Placental epithelial cell (primary cell): ENCODE data around the gene MCOLN3. TPM values are rescaled to one million over a fixed set of nuclear protein-coding genes. Genes with fewer than 3 reads are reported as not detected.

Source experiments
- total RNA-seq: library from RNA; depleted of rRNA; stranded (reverse); fragments of >200 nt; gene quantifications from 2 replicates; pipeline ENCODE4 v1.2.3, GENCODE V29; 2012

MCOLN3 gene, protein sequence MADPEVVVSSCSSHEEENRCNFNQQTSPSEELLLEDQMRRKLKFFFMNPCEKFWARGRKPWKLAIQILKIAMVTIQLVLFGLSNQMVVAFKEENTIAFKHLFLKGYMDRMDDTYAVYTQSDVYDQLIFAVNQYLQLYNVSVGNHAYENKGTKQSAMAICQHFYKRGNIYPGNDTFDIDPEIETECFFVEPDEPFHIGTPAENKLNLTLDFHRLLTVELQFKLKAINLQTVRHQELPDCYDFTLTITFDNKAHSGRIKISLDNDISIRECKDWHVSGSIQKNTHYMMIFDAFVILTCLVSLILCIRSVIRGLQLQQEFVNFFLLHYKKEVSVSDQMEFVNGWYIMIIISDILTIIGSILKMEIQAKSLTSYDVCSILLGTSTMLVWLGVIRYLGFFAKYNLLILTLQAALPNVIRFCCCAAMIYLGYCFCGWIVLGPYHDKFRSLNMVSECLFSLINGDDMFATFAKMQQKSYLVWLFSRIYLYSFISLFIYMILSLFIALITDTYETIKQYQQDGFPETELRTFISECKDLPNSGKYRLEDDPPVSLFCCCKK
- total RNA-seq: 0.39 TPM in 1 of 2 replicates, not detected in the other

DNA sequence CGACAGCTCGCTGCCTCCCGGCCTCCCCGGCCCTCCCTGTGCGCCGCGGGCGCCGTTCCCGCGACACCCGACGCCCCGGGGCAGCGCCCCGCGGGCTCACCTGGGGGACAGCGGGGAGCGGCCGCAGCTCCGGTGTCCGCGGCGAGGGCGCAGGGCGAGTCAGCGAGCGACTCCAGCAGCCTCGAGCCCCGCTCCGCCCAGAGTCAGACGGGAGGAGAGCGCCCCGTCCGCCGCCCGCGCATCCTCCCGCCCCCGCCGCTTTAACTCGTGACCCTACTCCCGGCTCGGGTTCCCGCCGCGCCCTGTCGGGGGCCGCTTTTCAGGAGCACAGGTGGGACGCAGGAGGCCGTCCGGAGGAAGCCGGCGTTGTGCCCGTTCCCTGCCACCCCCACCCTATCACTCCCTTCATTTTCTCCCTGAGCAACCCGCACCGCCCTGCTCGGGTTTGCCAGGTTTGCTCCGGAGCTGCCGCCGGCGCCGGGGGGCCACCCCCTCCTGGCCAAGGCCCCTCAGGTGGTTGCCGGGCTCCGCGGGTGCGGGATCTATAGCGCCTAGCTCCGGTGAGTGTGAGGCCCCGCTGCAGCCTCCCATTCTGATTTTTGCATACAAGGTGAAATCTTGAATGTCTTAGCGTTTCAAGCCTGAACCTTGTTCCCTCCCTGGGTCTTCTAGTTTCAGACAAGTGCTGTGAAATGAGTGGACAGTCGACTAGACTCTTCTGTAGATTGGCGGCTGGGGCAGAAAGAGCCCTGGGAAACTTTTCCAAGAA, at the start of gene MCOLN3:
TSS of gene MCOLN3 (minus strand) at position 205 of the 769 bp plus-strand sequence. CDS start 3,140 bp downstream, outside the sequence.

DNA sequence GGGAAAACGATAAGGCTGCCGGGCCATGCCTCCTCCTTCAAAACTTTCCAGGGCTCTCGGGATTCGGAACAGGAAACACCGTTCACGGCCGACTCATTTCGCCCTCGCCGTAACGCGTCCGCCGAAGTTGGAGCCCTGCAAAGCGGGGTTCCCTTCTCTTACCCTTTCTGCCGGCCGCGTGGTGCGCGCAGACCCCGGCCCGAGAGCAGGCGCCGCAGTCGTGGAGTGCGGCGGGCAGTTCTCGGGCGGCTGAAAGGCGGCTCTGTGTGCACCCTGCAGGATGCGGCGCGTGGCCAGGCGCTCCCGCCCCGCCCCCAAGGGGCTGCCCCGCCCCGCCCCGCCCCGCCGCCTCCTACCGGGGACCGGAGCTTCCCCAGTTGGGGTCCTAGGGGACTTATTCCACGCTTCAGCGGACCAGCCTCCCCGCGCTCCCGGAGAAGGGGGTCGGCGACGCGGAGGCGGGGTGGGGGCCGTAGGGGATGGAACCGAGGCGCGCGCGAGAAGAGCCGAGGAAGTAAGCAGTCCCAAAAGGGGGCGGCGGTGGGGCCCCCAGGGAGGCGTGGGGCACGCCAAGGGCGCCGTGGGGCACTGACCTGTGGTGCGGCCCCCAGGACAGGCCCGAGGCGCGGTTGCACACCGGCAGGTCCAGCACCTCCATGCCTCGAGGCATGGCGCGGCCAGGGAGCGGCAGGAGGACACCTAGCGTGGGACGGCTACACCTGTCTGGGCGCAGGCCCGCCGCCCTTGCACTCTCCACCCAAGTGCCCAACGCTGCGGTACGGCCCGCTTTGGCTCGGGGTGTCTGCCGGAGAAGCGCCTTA, 51.2 kb downstream of the MCOLN3 start, which contains the start of gene MCOLN2:
TSS of gene MCOLN2 (minus strand) at position 268 of the 821 bp plus-strand sequence. CDS start at position 27, 241 bp downstream.

Other genes with a start within 250 kb of the MCOLN3 start
- gene LPAR3, start 155.3 kb downstream of the MCOLN3 start, total RNA-seq: 0.39 and 3.9 TPM in 2 replicates
- not detected in 2 replicates for gene MCOLN2, start 51.4 kb downstream of the MCOLN3 start, total RNA-seq
- 4.7 and 9.0 TPM in 2 replicates for gene SYDE2, start 152.5 kb upstream of the MCOLN3 start, total RNA-seq
- gene C1orf52, start 211.2 kb upstream of the MCOLN3 start, total RNA-seq: 9.8 and 14.3 TPM in 2 replicates
- gene BCL10, start 228.1 kb upstream of the MCOLN3 start, total RNA-seq: 28.3 and 30.6 TPM in 2 replicates